ENCODE data around the gene MYL6B.

GRCh38 chr12:56143217-56143616 lies 9.2 kb upstream of the MYL6B start:
- no peak for TF ChIP-seq CTCF (IDR thresholded peaks at IDR 0.05)
- TF ChIP-seq POLR2AphosphoS5 (IDR thresholded peaks at IDR 0.05; ENCODE audit: low read depth, low read length) = no peak
- no peak for TF ChIP-seq SIN3A (IDR thresholded peaks at IDR 0.05; ENCODE audit: borderline replicate concordance, insufficient read depth, low read depth, low read length)
- TF ChIP-seq TCF7L2 (IDR thresholded peaks at IDR 0.05; ENCODE audit: low read depth, low read length) = no peak
- TF ChIP-seq REST (IDR thresholded peaks at IDR 0.05; ENCODE audit: insufficient read depth in 1 of 2, low read depth in 2 of 2, low read length in 1 of 2) = no peak

Measured in Panc1 (cell line).